ENCODE data around the gene PSD2.

Gene PSD2

GRCh38 chr5:139835656-139836055, 40.0 kb downstream of the PSD2 start:
- no peak for TF ChIP-seq ZFX (IDR thresholded peaks at IDR 0.05)
- TF ChIP-seq CTCF (conservative IDR thresholded peaks at IDR 0.05) = no peak
- no peak overlapping the region for H3K27ac ChIP-seq

DNA sequence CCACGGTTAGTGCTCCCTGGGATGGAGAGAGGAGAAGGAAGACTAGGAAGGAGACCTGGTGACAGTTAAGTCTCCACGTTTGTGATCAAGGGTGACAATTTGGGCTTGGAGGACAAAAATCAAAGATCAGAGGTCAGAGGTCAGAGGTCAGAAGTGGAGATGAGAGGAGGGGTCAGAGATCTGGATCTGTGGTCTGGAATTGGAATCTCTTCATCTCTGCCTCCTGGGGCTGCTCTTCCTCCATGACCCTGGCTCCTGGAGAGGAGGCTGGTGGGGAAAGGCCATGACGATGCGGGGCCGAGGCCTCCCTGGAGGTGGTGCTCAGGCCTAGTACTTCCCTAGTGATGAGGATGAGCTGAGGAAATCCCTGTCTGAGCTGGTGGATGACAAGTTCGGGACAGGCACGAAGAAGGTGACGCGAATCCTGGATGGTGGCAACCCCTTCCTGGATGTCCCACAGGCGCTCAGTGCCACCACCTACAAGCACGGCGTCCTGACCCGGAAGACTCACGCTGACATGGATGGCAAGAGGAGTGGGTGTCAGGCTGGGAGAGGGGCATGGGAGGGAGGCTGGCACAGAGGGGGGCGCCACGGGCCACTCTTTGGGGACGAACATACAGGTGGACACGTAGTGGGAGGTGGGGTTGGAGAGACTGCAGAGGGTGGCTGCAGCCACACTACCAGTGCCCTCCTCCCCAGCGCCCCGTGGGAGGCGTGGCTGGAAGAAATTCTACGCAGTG, 41.0 kb downstream of the PSD2 start:
- TF ChIP-seq CTCF (conservative IDR thresholded peaks at IDR 0.05) = no peak
- TF ChIP-seq ZFX (IDR thresholded peaks at IDR 0.05) = no peak
- H3K27ac ChIP-seq = no peak overlapping the region

DNA sequence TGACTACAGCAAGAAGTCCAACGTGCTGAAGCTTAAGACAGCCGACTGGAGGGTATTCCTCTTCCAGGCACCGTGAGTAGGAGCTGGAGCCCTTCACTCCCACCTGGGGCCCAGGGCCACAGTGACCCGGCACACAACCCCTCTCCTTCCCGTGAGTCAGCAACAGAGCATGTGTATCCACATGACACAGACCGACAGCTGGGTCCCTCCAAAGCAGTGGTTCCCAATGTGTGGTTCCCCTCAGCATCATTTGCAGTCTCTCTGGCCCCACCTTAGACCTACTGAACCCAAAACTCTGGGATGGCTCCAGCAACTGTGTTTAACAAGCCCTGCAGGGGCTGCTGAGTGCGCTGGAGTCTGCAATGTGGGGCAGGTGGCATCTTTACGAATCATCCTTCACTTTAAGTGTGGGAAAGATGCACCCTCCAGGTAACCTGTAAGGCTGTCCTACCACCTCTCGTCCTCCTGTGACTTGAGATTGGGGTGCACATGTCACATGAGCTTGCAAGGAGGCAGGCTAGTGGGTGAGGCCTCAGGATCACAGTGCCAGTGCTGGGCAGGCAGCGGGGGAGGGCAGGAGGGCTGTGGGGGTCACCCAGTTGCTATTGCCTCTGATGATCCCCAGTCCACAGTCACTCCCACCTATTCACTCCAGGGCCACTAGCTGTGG, 42.2 kb downstream of the PSD2 start:
- TF ChIP-seq ZFX (IDR thresholded peaks at IDR 0.05) (no peak), CTCF (conservative IDR thresholded peaks at IDR 0.05) (no peak)
- no peak overlapping the region for H3K27ac ChIP-seq

GRCh38 chr5:139838381-139839197, 43.0 kb downstream of the PSD2 start:
- TF ChIP-seq CTCF (conservative IDR thresholded peaks at IDR 0.05) (no peak), ZFX (IDR thresholded peaks at IDR 0.05) (no peak)
- no peak overlapping the region for H3K27ac ChIP-seq

DNA sequence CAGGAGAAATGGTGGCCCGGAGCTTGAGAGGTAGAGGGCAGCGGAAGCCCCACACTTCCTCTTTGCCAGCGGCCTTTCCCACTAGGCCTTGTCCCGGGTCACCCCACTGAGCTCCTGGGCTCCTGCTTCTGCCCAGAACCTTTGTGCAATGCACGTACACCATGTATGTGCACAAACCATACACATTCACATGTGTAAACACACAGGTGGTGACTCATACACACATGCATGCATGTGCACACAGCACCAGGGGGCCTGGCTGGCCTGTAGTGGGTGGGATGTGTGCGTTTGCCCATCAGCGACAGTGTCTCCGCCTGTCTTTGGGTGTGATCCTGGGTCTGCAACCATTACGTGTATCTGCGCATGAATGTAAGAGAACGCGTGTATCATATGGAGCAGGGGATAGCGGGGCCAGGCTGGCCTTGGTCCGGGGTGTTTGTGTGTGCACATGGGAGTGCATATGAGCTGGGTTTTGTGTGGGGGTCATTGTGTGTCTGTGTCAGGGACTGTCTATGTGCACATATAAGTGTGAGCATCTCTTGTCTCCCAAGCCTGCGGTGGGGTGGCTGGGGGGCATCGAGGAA, 43.7 kb downstream of the PSD2 start:
- TF ChIP-seq ZFX (IDR thresholded peaks at IDR 0.05) (no peak), CTCF (conservative IDR thresholded peaks at IDR 0.05) (no peak)
- H3K27ac ChIP-seq = no peak overlapping the region

DNA sequence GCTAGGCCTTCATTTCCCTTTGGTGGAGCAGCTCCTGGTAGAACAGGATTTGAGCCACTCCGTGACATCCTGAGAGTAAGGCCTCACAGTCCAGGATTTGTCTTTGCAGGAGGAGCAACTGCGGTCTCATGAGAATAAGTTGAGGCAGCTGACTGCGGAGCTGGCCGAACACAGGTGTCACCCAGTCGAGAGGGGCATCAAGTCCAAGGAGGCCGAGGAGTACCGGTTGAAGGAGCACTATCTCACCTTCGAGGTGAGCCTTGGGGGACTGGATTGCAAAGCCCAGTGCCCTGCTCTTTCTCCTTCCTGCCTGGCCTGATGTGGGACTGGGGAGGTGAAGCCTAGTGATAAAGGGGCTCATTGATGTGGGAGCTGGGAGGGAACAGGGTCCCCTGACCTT, 44.3 kb downstream of the PSD2 start:
- no peak overlapping the region for H3K27ac ChIP-seq
- TF ChIP-seq ZFX (IDR thresholded peaks at IDR 0.05) (no peak), CTCF (conservative IDR thresholded peaks at IDR 0.05) (no peak)

All from C4-2B (cell line).